ENCODE results near the gene MLF2. TPM values are rescaled to one million over a fixed set of nuclear protein-coding genes. Genes with fewer than 3 reads are reported as not detected.

Gene MLF2, protein sequence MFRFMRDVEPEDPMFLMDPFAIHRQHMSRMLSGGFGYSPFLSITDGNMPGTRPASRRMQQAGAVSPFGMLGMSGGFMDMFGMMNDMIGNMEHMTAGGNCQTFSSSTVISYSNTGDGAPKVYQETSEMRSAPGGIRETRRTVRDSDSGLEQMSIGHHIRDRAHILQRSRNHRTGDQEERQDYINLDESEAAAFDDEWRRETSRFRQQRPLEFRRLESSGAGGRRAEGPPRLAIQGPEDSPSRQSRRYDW
- 252 to 307 TPM (median 297 TPM) in 5 replicates for total RNA-seq (2022; extraction: Qiagen RNA extraction)

DNA sequence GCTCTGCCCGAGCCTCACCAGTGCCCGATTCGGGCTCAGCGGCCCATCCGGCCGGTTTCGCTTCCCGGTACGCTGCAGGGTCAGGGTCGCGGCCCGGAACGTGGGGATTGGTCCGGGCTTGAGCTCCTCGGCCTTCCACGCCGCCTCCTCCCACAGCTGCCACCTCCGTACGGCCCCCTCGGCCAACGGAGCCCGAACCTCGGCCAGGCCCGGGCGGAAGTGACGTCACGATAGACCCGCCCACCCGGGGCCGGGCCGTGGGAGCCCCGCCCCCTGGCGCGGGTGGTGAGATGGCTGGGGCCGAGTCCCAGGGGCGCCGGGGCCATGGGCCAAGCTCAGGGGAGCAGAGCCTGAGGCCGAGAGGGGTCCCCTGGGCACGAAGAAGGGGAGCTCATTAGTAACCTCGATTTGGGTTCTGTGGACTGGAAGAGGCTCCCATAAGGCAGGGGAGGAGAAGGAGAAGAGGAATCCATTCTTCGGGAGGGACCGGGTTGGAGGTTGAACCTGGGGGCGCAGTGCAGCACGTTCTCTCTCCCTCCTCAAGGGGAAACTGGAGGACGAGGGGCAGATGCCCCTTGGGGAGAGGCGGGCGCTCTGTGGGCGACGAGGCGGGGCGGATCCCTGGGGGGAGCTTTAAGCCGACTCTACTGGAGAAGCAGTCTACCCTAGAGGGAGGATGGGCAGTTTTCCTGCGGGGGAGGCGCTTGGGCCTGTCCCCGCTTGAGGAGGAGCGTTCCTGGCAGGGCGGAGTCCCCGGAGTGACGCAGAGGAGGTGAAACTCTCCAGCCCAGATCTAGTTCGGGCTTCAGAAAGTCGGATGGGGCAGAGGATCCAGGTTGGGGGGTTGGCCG lies at the start of gene MLF2:
MLF2 (minus strand) TSS at position 221 of the 851 bp plus-strand sequence. CDS start 807 bp downstream, outside the sequence.

DNA sequence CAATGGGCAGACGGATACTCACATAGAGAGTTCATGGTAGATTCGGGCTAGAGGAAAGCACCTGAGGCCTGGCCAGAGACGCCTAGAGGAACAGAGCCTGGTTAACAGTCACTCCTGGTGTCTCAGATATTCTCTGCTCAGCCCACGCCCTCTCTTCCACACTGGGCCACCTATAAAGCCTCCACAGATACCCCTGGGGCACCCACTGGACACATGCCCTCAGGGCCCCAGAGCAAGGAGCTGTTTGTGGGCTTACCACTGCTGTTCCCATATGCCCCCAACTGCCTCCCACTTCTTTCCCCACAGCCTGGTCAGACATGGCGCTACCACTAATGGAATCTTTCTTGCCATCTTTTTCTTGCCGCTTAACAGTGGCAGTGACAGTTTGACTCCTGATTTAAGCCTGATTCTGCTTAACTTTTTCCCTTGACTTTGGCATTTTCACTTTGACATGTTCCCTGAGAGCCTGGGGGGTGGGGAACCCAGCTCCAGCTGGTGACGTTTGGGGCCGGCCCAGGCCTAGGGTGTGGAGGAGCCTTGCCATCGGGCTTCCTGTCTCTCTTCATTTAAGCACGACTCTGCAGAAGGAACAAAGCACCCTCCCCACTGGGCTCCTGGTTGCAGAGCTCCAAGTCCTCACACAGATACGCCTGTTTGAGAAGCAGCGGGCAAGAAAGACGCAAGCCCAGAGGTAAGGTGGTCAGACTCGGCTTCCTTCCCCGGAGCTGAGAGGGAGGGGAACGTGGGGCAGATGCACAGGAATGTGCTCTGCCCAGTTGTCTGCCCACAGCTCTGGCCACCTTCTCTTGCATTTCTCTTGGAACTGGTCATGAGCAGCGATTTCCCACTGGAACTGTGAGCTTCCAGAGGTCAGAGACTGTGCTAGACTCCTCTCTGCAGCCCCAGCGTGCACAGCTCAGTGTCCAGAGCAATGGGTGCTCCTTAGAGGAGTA lies 36.3 kb upstream of the MLF2 start, which contains the start of gene CD4:
CD4 (plus strand) TSS at position 557 of the 953 bp plus-strand sequence. CDS start 10,611 bp downstream, outside the sequence.

GRCh38 chr12:6772331-6772695 lies 19.4 kb upstream of the MLF2 start, which contains the start of gene LAG3:
Gene LAG3, plus strand, starts transcription at chr12:6772520. Its CDS starts 333 bp downstream, at chr12:6772853.

GRCh38 chr12:6765634-6766581 lies 13.0 kb upstream of the MLF2 start, which contains the start of gene PTMS:
Gene PTMS, plus strand, starts transcription at chr12:6766363. Its CDS starts 343 bp downstream, at chr12:6766706.

DNA sequence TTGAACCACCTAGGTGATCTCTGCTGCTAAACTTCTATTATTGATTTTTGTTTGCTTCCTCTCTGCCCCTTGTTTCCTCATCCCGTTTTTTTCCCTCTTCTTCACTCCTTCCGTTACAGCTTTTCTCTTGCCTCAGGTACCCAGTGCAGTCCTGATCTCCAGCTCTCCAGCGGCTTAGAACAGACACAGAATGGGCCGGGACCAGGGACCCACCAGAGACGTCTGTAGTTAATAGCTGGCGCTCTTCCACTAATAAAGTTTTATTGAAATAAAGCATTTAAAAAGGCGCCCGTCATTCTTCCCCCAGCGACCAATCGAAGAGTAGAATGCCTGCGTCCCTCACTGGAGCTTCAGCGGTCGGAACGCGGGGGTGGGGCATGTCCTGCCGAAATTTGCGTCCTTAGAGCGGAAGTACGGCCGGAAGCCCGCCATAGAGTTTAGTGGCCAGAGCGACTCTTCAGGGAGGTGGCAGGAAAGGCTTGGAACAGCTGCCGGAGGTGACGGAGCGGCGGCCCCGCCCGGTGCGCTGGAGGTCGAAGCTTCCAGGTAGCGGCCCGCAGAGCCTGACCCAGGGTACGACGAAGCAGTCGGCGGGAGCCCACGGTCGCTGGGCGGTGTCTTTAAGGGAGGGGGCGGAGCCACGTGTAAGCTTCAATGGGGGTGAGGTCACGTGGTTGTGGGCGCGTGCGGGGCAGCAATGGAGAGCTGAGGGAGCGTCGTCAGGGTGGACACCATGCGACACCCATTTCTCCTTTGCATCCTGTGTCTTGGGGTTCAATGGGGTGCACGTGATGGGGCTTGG lies 29.1 kb downstream of the MLF2 start, which contains the start of gene COPS7A:
COPS7A (plus strand) TSS at position 440 of the 802 bp plus-strand sequence. CDS start 611 bp downstream, outside the sequence.

DNA sequence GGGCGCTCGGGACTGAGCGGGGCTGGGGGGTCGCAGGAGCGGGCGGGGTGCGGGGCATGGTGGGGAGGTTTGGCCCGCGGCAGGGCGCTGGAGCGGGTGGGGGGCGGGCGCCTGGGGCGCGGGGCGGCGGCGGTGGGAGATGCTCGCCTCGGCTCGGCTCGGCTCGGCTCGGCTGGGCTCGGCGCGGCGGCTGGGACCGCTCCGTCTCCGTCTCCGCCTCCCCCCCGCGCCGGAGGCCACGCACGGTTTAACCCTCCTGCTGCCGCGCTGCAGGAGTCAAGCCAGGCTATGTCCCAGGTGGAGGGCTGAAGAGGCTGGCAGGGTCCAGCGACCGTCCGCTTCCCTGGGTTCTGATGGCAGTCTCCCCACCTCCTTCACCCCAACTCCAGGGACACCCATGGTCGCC lies 52.3 kb downstream of the MLF2 start, which contains the start of gene PIANP:
PIANP (minus strand) TSS at position 170 of the 406 bp plus-strand sequence. CDS start 2,754 bp downstream, outside the sequence.

Other genes starting within 250 kb of the MLF2 start
- gene GAPDH, start 218.6 kb downstream of the MLF2 start, total RNA-seq (2022; extraction: Qiagen RNA extraction) = 6,774 to 8,699 TPM (median 8,412 TPM) in 5 replicates
- gene IFFO1, start 197.1 kb downstream of the MLF2 start, total RNA-seq (2022; extraction: Qiagen RNA extraction) = 1.3 to 2.0 TPM (median 1.5 TPM) in 5 replicates
- 84.8 to 101 TPM (median 93.6 TPM) in 5 replicates for gene NOP2, start 184.8 kb downstream of the MLF2 start, total RNA-seq (2022; extraction: Qiagen RNA extraction)
- gene CHD4, start 145.8 kb downstream of the MLF2 start, total RNA-seq (2022; extraction: Qiagen RNA extraction) = 61.0 to 71.4 TPM (median 66.7 TPM) in 5 replicates
- gene LPAR5, start 117.2 kb downstream of the MLF2 start, total RNA-seq (2022; extraction: Qiagen RNA extraction) = 0.51 to 0.87 TPM (median 0.71 TPM) in 5 replicates
- 0.13 to 0.23 TPM (median 0.19 TPM) in 5 replicates for gene ACRBP, start 105.7 kb downstream of the MLF2 start, total RNA-seq (2022; extraction: Qiagen RNA extraction)
- 11.8 to 15.1 TPM (median 12.9 TPM) in 5 replicates for gene ING4, start 90.0 kb downstream of the MLF2 start, total RNA-seq (2022; extraction: Qiagen RNA extraction)
- 49.3 to 61.4 TPM (median 58.0 TPM) in 5 replicates for gene ZNF384, start 63.8 kb downstream of the MLF2 start, total RNA-seq (2022; extraction: Qiagen RNA extraction)
- gene PIANP, start 52.3 kb downstream of the MLF2 start, total RNA-seq (2022; extraction: Qiagen RNA extraction) = 0.56 to 1.0 TPM (median 0.96 TPM) in 5 replicates
- 46.5 to 53.0 TPM (median 52.7 TPM) in 5 replicates for gene COPS7A, start 29.1 kb downstream of the MLF2 start, total RNA-seq (2022; extraction: Qiagen RNA extraction)
- gene PTMS, start 13.2 kb upstream of the MLF2 start, total RNA-seq (2022; extraction: Qiagen RNA extraction) = 661 to 1,016 TPM (median 1,000 TPM) in 5 replicates
- gene LAG3, start 19.4 kb upstream of the MLF2 start, total RNA-seq (2022; extraction: Qiagen RNA extraction) = 0.56 to 1.7 TPM (median 1.3 TPM) in 5 replicates
- not detected in 5 replicates for gene CD4, start 36.4 kb upstream of the MLF2 start, total RNA-seq (2022; extraction: Qiagen RNA extraction)
- 0.29 to 0.64 TPM (median 0.41 TPM) in 5 replicates for gene GPR162, start 68.7 kb upstream of the MLF2 start, total RNA-seq (2022; extraction: Qiagen RNA extraction)
- gene P3H3, start 75.3 kb upstream of the MLF2 start, total RNA-seq (2022; extraction: Qiagen RNA extraction) = 19.9 to 28.7 TPM (median 24.8 TPM) in 5 replicates
- gene GNB3, start 87.8 kb upstream of the MLF2 start, total RNA-seq (2022; extraction: Qiagen RNA extraction) = 0.59 to 2.3 TPM (median 1.5 TPM) in 5 replicates
- gene CDCA3, start 98.1 kb upstream of the MLF2 start, total RNA-seq (2022; extraction: Qiagen RNA extraction) = 66.7 to 77.6 TPM (median 68.2 TPM) in 5 replicates
- gene USP5, start 99.0 kb upstream of the MLF2 start, total RNA-seq (2022; extraction: Qiagen RNA extraction) = 75.1 to 101 TPM (median 89.8 TPM) in 5 replicates
- 1,541 to 1,693 TPM (median 1,645 TPM) in 5 replicates for gene TPI1, start 114.4 kb upstream of the MLF2 start, total RNA-seq (2022; extraction: Qiagen RNA extraction)
- 26.1 to 33.1 TPM (median 31.8 TPM) in 5 replicates for gene SPSB2, start 120.2 kb upstream of the MLF2 start, total RNA-seq (2022; extraction: Qiagen RNA extraction)
- 16.4 to 19.6 TPM (median 17.6 TPM) in 5 replicates for gene LRRC23, start 151.7 kb upstream of the MLF2 start, total RNA-seq (2022; extraction: Qiagen RNA extraction)
- 28.2 to 31.8 TPM (median 30.8 TPM) in 5 replicates for gene ENO2, start 161.4 kb upstream of the MLF2 start, total RNA-seq (2022; extraction: Qiagen RNA extraction)
- gene ATN1, start 174.8 kb upstream of the MLF2 start, total RNA-seq (2022; extraction: Qiagen RNA extraction) = 38.8 to 85.5 TPM (median 83.0 TPM) in 5 replicates
- gene RNU7-1, start 190.7 kb upstream of the MLF2 start, total RNA-seq (2022; extraction: Qiagen RNA extraction) = not detected in 5 replicates
- 252 to 292 TPM (median 272 TPM) in 5 replicates for gene C12orf57, start 190.9 kb upstream of the MLF2 start, total RNA-seq (2022; extraction: Qiagen RNA extraction)
- gene PTPN6, start 198.2 kb upstream of the MLF2 start, total RNA-seq (2022; extraction: Qiagen RNA extraction) = 6.6 to 14.6 TPM (median 11.5 TPM) in 5 replicates
- gene PHB2, start 217.5 kb upstream of the MLF2 start, total RNA-seq (2022; extraction: Qiagen RNA extraction) = 294 to 330 TPM (median 316 TPM) in 5 replicates
- gene EMG1, start 217.8 kb upstream of the MLF2 start, total RNA-seq (2022; extraction: Qiagen RNA extraction) = 54.7 to 69.8 TPM (median 56.2 TPM) in 5 replicates

Measured in A549 treated with dexamethasone at 1 μM for 4 hours (cell line).